HCT116 (cell line): Measurements from ENCODE around the gene MMP17. TPM values are rescaled to one million over a fixed set of nuclear protein-coding genes. Genes with fewer than 3 reads are reported as not detected.

Source experiments
- ATAC-seq: fragments of 200-7000 bp; cut with Tn5 transposase; 2 replicates; pipeline ENCODE4 v1.9.1; 2020; ENCODE audit warnings: mild to moderate bottlenecking, moderate library complexity
- BruUV-seq: library from RNA; stranded (reverse); fragments of 400-500 nt; replicated peaks from 2 replicates; lab custom pipeline; 2021; lab: Mats Ljungman, UMichigan
- CTCF ChIA-PET: fragments of 300-600 bp; sonication (Branson Sonifier 250); formaldehyde crosslinking; loops from one replicate; lab custom pipeline; 2021; ENCODE audit warnings: antibody characterized with exemption; lab: Charles Lee
- POLR2A ChIA-PET: fragments of 300-600, 350-600 bp; sonication (Branson Sonifier 250); formaldehyde crosslinking; loops from one replicate; lab custom pipeline; 2021; ENCODE audit warnings: antibody characterized with exemption; lab: Charles Lee
- RAD21 ChIA-PET, 2 experiments: fragments of 300-600 bp; sonication (Branson Sonifier 250); formaldehyde crosslinking; loops; one replicate each; lab custom pipeline; 2023; ENCODE audit warnings: low total read pairs in 2 of 2; ENCODE audit not compliant: uncharacterized antibody in 2 of 2, unreplicated experiment in 2 of 2, low non-redundant PET in 1 of 2; lab: Charles Lee
- DNase-seq: peaks from one replicate; pipeline ENCODE4 v3.0.0-alpha.2; 2010; ENCODE audit warnings: low read depth, low spot score
- H2AFZ ChIP-seq: fragments of 200-600 bp; shearing (Covaris generic), sonication (generic); 2 replicates; pipeline ENCODE4 v1.6.1; 2017; ENCODE audit warnings: low read depth, mixed run types, mixed read lengths, antibody characterized with exemption, low read length; ENCODE audit not compliant: poor library complexity, severe bottlenecking
- H3K27ac ChIP-seq: 2 replicates; pipeline ENCODE4 v1.5.1; 2012; ENCODE audit warnings: low read depth, low read length
- H3K27me3 ChIP-seq: fragments of 200-600 bp; sonication (generic); 2 replicates; pipeline ENCODE4 v1.6.1; 2016; ENCODE audit warnings: mixed run types, low read length, mixed read lengths; ENCODE audit not compliant: insufficient read depth
- H3K36me3 ChIP-seq, 2 experiments: fragments of 200-500 bp in 1 of 2; fragments of 200-600 bp in 1 of 2; sonication (Bioruptor generic) in 1 of 2; sonication (generic) in 1 of 2; 2 replicates each; pipeline versions ENCODE4 v1.5.1 to v1.6.1; 2014 to 2016; ENCODE audit warnings: low read length in 2 of 2, inconsistent platforms in 1 of 2, mixed read lengths in 1 of 2, mixed run types in 1 of 2; ENCODE audit not compliant: insufficient read depth in 2 of 2, control insufficient read depth in 1 of 2
- H3K4me1 ChIP-seq, 2 experiments: fragments of 200-600 bp in 1 of 2; sonication (generic) in 1 of 2; 2 replicates each; pipeline versions ENCODE4 v1.5.1 to v1.6.1; 2012 to 2017; ENCODE audit warnings: low read length in 2 of 2, inconsistent platforms in 1 of 2, mild to moderate bottlenecking in 1 of 2, mixed read lengths in 1 of 2, mixed run types in 1 of 2, moderate library complexity in 1 of 2; ENCODE audit not compliant: insufficient read depth in 2 of 2, control insufficient read depth in 1 of 2
- H3K4me2 ChIP-seq: fragments of 200-600 bp; sonication (generic); 2 replicates; pipeline ENCODE4 v1.6.1; 2017; ENCODE audit warnings: mixed run types, low read length, mixed read lengths
- H3K4me3 ChIP-seq, 2 experiments: fragments of 200-600 bp in 1 of 2; sonication (generic) in 1 of 2; replicated peaks in 1 of 2; 2 replicates each; pipeline ENCODE4 v1.5.1; 2011 to 2016; ENCODE audit warnings: low read length in 2 of 2, control low read depth in 1 of 2, low read depth in 1 of 2, mild to moderate bottlenecking in 1 of 2, mixed read lengths in 1 of 2, mixed run types in 1 of 2
- H3K79me2 ChIP-seq: fragments of 200-600 bp; sonication (generic); 2 replicates; pipeline ENCODE4 v1.6.1; 2017; ENCODE audit warnings: mild to moderate bottlenecking, mixed run types, low read length, moderate library complexity, mixed read lengths; ENCODE audit not compliant: insufficient read depth
- H3K9ac ChIP-seq: fragments of 200-600 bp; sonication (generic); 2 replicates; pipeline ENCODE4 v1.6.1; 2016; ENCODE audit warnings: low read length, mixed read lengths
- H3K9me2 ChIP-seq: fragments of 200-600 bp; sonication (generic), shearing (Covaris generic); 2 replicates; pipeline ENCODE4 v1.6.1; 2017; ENCODE audit warnings: mixed run types, mild to moderate bottlenecking, moderate library complexity; ENCODE audit not compliant: insufficient read depth
- H3K9me3 ChIP-seq, 2 experiments: fragments of 200-500 bp in 1 of 2; fragments of 200-600 bp in 1 of 2; sonication (Bioruptor generic) in 1 of 2; sonication (generic) in 1 of 2; 2 replicates each; pipeline ENCODE4 v1.6.1; 2014 to 2017; ENCODE audit warnings: low read length in 2 of 2, mixed read lengths in 2 of 2, inconsistent platforms in 1 of 2, low read depth in 1 of 2, mild to moderate bottlenecking in 1 of 2, mixed run types in 1 of 2, moderate library complexity in 1 of 2; ENCODE audit not compliant: control insufficient read depth in 1 of 2, insufficient read depth in 1 of 2
- H4K20me1 ChIP-seq: fragments of 200-600 bp; sonication (generic), shearing (Covaris generic); 2 replicates; pipeline ENCODE4 v1.6.1; 2017; ENCODE audit warnings: mixed run types, mild to moderate bottlenecking, moderate library complexity; ENCODE audit not compliant: insufficient read depth
- CEBPB ChIP-seq: IDR thresholded peaks from 2 replicates; pipeline ENCODE4 v1.6.1; 2012; ENCODE audit warnings: low read depth
- CTCF ChIP-seq, 3 experiments: fragments of 200-600 bp in 1 of 3; sonication (generic) in 1 of 3; IDR thresholded peaks in 2 of 3; conservative IDR thresholded peaks in 1 of 3; 2 replicates each; pipeline ENCODE4 v1.5.1; 2012 to 2017; ENCODE audit warnings: low read depth in 2 of 3, low read length in 2 of 3, antibody characterized with exemption in 1 of 3, borderline replicate concordance in 1 of 3, control low read depth in 1 of 3, mild to moderate bottlenecking in 1 of 3, mixed read lengths in 1 of 3, mixed run types in 1 of 3, moderate library complexity in 1 of 3; ENCODE audit not compliant: insufficient read depth in 1 of 3
- ELF1 ChIP-seq: IDR thresholded peaks from 2 replicates; pipeline ENCODE4 v1.6.1; 2012; ENCODE audit warnings: low read depth, borderline replicate concordance
- EZH2 ChIP-seq: fragments of 200-600 bp; sonication (generic); IDR thresholded peaks from 2 replicates; pipeline ENCODE4 v1.6.1; 2017; ENCODE audit warnings: antibody characterized with exemption, mixed run types
- EZH2phosphoT487 ChIP-seq: fragments of 200-600 bp; IDR thresholded peaks from 2 replicates; pipeline ENCODE4 v1.6.1; 2018; ENCODE audit warnings: antibody characterized with exemption, borderline replicate concordance
- FOSL1 ChIP-seq: IDR thresholded peaks from 2 replicates; pipeline ENCODE4 v1.6.1; 2012; ENCODE audit warnings: low read depth
- REST ChIP-seq: IDR thresholded peaks from 2 replicates; pipeline ENCODE4 v1.6.1; 2012; ENCODE audit warnings: low read depth
- SP1 ChIP-seq: IDR thresholded peaks from 2 replicates; pipeline ENCODE4 v1.6.1; 2012; ENCODE audit warnings: low read depth
- TCF7L2 ChIP-seq: IDR thresholded peaks from 2 replicates; pipeline ENCODE4 v1.7.0; 2011; ENCODE audit warnings: borderline replicate concordance, inconsistent platforms; ENCODE audit not compliant: insufficient read depth, insufficient read length; ENCODE audit errors: extremely low read depth
- ZNF274 ChIP-seq: fragments of 200-500 bp; sonication (Bioruptor generic); IDR thresholded peaks from 2 replicates; pipeline ENCODE4 v1.6.1; 2014; ENCODE audit warnings: mild to moderate bottlenecking, low read depth, low read length, inconsistent platforms
- intact Hi-C: fragments of 100-400 bp; cut with micrococcal nuclease; formaldehyde crosslinking; loops from 2 replicates; pipeline ENCODE4 v1.10.0; 2022
- total RNA-seq: library from RNA; stranded (reverse); gene quantifications from one replicate; pipeline ENCODE4 v1.2.1, GENCODE V29; 2021; ENCODE audit not compliant: unreplicated experiment

The MMP17 gene
- total RNA-seq, 1 experiment from 2014 or later: 14.3 TPM

- Histone ChIP-seq H3K36me3 (no peaks in the 10 kb centered on the region), H3K4me1 (peaks cover 0 to 6% of the 10 kb centered on the region in 2 experiments; a peak in 1 of 4 replicates), H3K79me2 (no peaks in the 10 kb centered on the region), H3K9me3 (no peaks in the 10 kb centered on the region), H3K4me2 (no peak overlapping the region), H3K4me3 (no peak overlapping the region), H4K20me1 (no peaks in the 10 kb centered on the region), H3K27me3 (no peaks in the 10 kb centered on the region), H3K27ac (no peak overlapping the region), H3K9ac (no peak overlapping the region), H3K9me2 (no peaks in the 10 kb centered on the region), H2AFZ (no peak overlapping the region)
- DNase-seq: no peak
- intact Hi-C loops: loop anchor here (1.0 kb wide), 1 partner anchor 164 kb away; no protein-coding TSS in a partner anchor
- TF ChIP-seq REST: no peak
- ATAC-seq: no peak
- ChIA-PET CTCF (no interaction called here), POLR2A (no interaction called here), RAD21 (interaction anchor here in 1 of 2 experiments (0.7 kb wide), 1 partner anchor 163 kb away, joined by 3 read pairs; no protein-coding TSS in a partner anchor)
- BruUV-seq: no TSS peak
Observed at GRCh38 chr12:131836714-131837397, 8.7 kb downstream of the MMP17 start.

- Histone ChIP-seq H3K9me2 (no peaks in the 10 kb centered on the region), H3K27me3 (no peaks in the 10 kb centered on the region), H3K9me3 (no peaks in the 10 kb centered on the region), H3K4me3 (no peak overlapping the region), H2AFZ (no peak overlapping the region), H3K27ac (no peak overlapping the region), H3K4me2 (no peak overlapping the region), H3K9ac (no peak overlapping the region), H3K4me1 (no peaks in the 10 kb centered on the region), H3K36me3 (no peaks in the 10 kb centered on the region), H4K20me1 (no peaks in the 10 kb centered on the region), H3K79me2 (no peaks in the 10 kb centered on the region)
- ChIA-PET POLR2A (no interaction called here), CTCF (no interaction called here), RAD21 (no interaction called here)
- no peak for ATAC-seq
- intact Hi-C loops: no loop called here
- no peak for DNase-seq
- BruUV-seq: no TSS peak
- TF ChIP-seq FOSL1 (no peak), CEBPB (no peak), EZH2phosphoT487 (no peak), TCF7L2 (no peak), SP1 (no peak), CTCF (IDR thresholded peaks at IDR 0.05 in 2 of 3, conservative IDR thresholded peaks at IDR 0.05 in 1 of 3; ENCODE audit: borderline replicate concordance in 1 of 3, insufficient read depth in 1 of 3, low read depth in 2 of 3, low read length in 2 of 3) (no peak), EZH2 (no peak), ZNF274 (no peak), ELF1 (no peak)
Observed at GRCh38 chr12:131840643-131841416, 12.6 kb downstream of the MMP17 start.
